K562 (cell line): ENCODE data around the gene GATAD2B. TPM values are rescaled to one million over a fixed set of nuclear protein-coding genes. Genes with fewer than 3 reads are reported as not detected.

Experiments
- ARID3B ChIP-seq: fragments of 250-450 bp; sonication (Bioruptor Pico); IDR thresholded peaks from 2 replicates; pipeline ENCODE4 v1.4.0; 2020; ENCODE audit warnings: borderline replicate concordance
- CXXC5 ChIP-seq: fragments of 250-450 bp; sonication (Bioruptor Pico); IDR thresholded peaks from 2 replicates; pipeline ENCODE4 v1.8.0; 2022; ENCODE audit warnings: inconsistent platforms, mild to moderate bottlenecking, moderate library complexity
- ETV6 ChIP-seq, 3 experiments: fragments of 150-350 bp in 1 of 3; sonication (generic) in 1 of 3; formaldehyde crosslinking in 1 of 3; IDR thresholded peaks; 2 replicates each; pipeline versions ENCODE4 v1.6.1 to v1.8.0; 2014 to 2022; ENCODE audit warnings: borderline replicate concordance in 2 of 3, low read depth in 2 of 3, antibody characterized with exemption in 1 of 3, low read length in 1 of 3, mild to moderate bottlenecking in 1 of 3, missing genetic modification reagents in 1 of 3
- KAT8 ChIP-seq: fragments of 450-650 bp; IDR thresholded peaks from 2 replicates; pipeline ENCODE4 v1.6.1; 2016; ENCODE audit warnings: low read depth, mild to moderate bottlenecking
- MCM5 ChIP-seq: fragments of 450-650 bp; IDR thresholded peaks from 2 replicates; pipeline ENCODE4 v1.6.1; 2016; ENCODE audit warnings: low read depth
- NELFE ChIP-seq: IDR thresholded peaks from 2 replicates; pipeline ENCODE4 v1.6.1; 2011; ENCODE audit warnings: mild to moderate bottlenecking; ENCODE audit not compliant: insufficient read depth, insufficient read length
- PCBP1 ChIP-seq: fragments of 200-400 bp; formaldehyde crosslinking; IDR thresholded peaks from 2 replicates; pipeline ENCODE4 v1.6.1; 2018; ENCODE audit warnings: mild to moderate bottlenecking, low read depth, low read length; ENCODE audit not compliant: poor library complexity, severe bottlenecking
- RB1 ChIP-seq: fragments of 450-650 bp; IDR thresholded peaks from 2 replicates; pipeline ENCODE4 v1.6.1; 2017; ENCODE audit warnings: low read depth, mild to moderate bottlenecking
- RCOR1 ChIP-seq, 2 experiments: IDR thresholded peaks; 2 replicates each; pipeline ENCODE4 v1.6.1; 2012; ENCODE audit warnings: low read depth in 2 of 2, low read length in 2 of 2, borderline replicate concordance in 1 of 2, improper control_type of control experiment in 1 of 2
- SIX5 ChIP-seq, 2 experiments: IDR thresholded peaks; 2 replicates each; pipeline ENCODE4 v1.6.1; 2011; ENCODE audit warnings: low read length in 2 of 2, borderline replicate concordance in 1 of 2, low read depth in 1 of 2, mild to moderate bottlenecking in 1 of 2, moderate library complexity in 1 of 2; ENCODE audit not compliant: insufficient read depth in 1 of 2
- SREBF2 ChIP-seq: sonication (generic); formaldehyde crosslinking; IDR thresholded peaks from 2 replicates; pipeline ENCODE4 v1.4.0; 2020; ENCODE audit warnings: mild to moderate bottlenecking, missing genetic modification reagents
- SRF ChIP-seq, 2 experiments: fragments of 250-450, 450-650 bp in 1 of 2; sonication (Bioruptor Pico) in 1 of 2; sonication (generic) in 1 of 2; formaldehyde crosslinking; IDR thresholded peaks; 2 replicates each; pipeline versions ENCODE4 v1.5.0 to v1.5.1; 2020 to 2022; ENCODE audit warnings: mild to moderate bottlenecking in 1 of 2, missing genetic modification reagents in 1 of 2
- SRSF7 ChIP-seq: fragments of 200-400 bp; formaldehyde crosslinking; optimal IDR thresholded peaks from 2 replicates; pipeline ENCODE3; 2017; ENCODE audit warnings: mild to moderate bottlenecking, low read depth, low read length
- ZFPM2 ChIP-seq: fragments of 250-450 bp; sonication (Bioruptor Pico); IDR thresholded peaks from 2 replicates; pipeline ENCODE4 v1.5.1; 2022; ENCODE audit warnings: mild to moderate bottlenecking
- ZNF121 ChIP-seq: sonication (generic); formaldehyde crosslinking; conservative IDR thresholded peaks from 2 replicates; pipeline ENCODE4 v1.8.0; 2022; ENCODE audit warnings: missing genetic modification reagents
- ZNF174 ChIP-seq: fragments of 250-450 bp; sonication (Bioruptor Pico); IDR thresholded peaks from 2 replicates; pipeline ENCODE4 v1.4.0; 2020; ENCODE audit warnings: mild to moderate bottlenecking
- ZNF239 ChIP-seq: fragments of 250-450 bp; sonication (Bioruptor Pico); IDR thresholded peaks from 2 replicates; pipeline ENCODE4 v1.4.0; 2020; ENCODE audit warnings: mild to moderate bottlenecking
- ZNF408 ChIP-seq: fragments of 250-450 bp; sonication (Bioruptor Pico); IDR thresholded peaks from 2 replicates; pipeline ENCODE4 v1.4.0; 2020; ENCODE audit warnings: low read depth, mild to moderate bottlenecking, moderate library complexity
- ZNF41 ChIP-seq: fragments of 250-450 bp; sonication (Bioruptor Pico); conservative IDR thresholded peaks from 2 replicates; pipeline ENCODE4 v1.4.0; 2020; ENCODE audit warnings: mild to moderate bottlenecking
- ZNF655 ChIP-seq: fragments of 250-450 bp; sonication (Bioruptor Pico); IDR thresholded peaks from 2 replicates; pipeline ENCODE4 v1.5.0; 2021
- polyA plus RNA-seq, 8 experiments: library from polyadenylated mRNA; depleted of rRNA in 4 of 8; stranded (reverse) in 5 of 8; unstranded in 3 of 8; fragments of >200 nt; fragmentation: Nextera tagmentation in 2 of 8; fragmentation: Illumina TruSeq in 1 of 8; extraction: Ambion mirVana in 2 of 8; extraction: Trizol in 1 of 8; gene quantifications; 2 replicates each; pipeline versions ENCODE4 v1.2.1 to v1.2.3, GENCODE V29; 2011 to 2014; ENCODE audit warnings: inconsistent platforms in 1 of 8, missing spikeins in 1 of 8
- total RNA-seq, 7 experiments: library from RNA; depleted of rRNA in 6 of 7; stranded (reverse); fragments of >200 nt in 6 of 7; fragmentation: Illumina TruSeq in 2 of 7; extraction: Trizol in 2 of 7; gene quantifications; 2 replicates each; pipeline versions ENCODE4 v1.2.1 to v1.2.3, GENCODE V29; 2011 to 2021; ENCODE audit warnings: low replicate concordance in 1 of 7
- TF ChIP-seq, protein P1 (sequence below): fragments of 450-650 bp; IDR thresholded peaks from 2 replicates; pipeline ENCODE4 v1.6.1; 2017; ENCODE audit warnings: antibody characterized with exemption, mild to moderate bottlenecking

GATAD2B gene
- total and polyA plus RNA-seq, 9 of the 15 experiments (the other 6 are each of a cell fraction or from before 2014, with no cell fraction given), result 1.5 to 40.2 (median 4.9) TPM

DNA sequence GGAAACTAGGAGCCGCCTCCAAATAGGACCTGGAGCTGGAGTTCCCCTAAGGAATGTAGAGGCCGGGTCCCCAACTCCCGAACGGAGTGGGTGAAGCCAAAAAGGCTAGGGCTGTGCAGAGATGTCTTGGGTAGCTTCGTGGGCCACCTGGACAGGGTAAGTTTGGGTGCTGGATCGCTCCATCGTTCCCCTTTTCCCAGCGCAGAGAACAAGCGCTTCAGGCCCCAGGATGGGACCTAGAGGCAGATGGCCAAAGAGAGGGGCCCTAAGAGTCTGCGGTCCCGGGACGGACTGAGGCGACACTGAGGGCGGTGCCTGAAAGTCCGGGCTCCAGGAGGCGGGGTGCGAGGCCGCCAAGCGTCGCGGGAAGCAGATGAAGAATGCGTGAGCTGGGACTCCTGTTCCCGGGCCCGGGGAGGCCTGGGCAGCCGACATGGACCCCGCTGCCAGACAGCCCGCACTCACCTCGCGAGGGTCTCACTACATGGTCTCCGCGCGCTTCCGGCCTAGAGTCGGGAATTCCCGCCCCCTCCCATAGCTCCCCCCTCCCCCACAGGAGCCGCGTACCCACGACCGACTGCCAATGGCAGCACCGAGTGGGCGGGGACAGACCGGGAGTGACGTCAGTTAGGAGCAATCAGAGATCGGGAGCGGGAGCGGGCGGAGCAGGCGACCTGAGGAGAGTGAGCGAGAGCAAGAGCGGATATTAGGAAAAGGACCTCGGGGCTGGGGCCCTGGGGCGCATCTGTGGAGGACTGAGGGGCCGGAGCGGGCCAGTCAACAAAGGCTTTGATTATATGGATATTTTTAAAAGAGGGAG, 40.5 kb upstream of the GATAD2B start, which contains the start of gene SLC39A1 (continued):
- TF ChIP-seq ETV6 (IDR thresholded peaks at IDR 0.05; ENCODE audit: borderline replicate concordance in 1 of 2, low read depth in 2 of 2, low read length in 1 of 2), result no peak
- TF ChIP-seq ETV6 (CRISPR knock-in tag; IDR thresholded peaks at IDR 0.05; ENCODE audit: borderline replicate concordance), result no peak
- no peak for TF ChIP-seq ZNF174 (CRISPR knock-in tag)
- TF ChIP-seq SREBF2 (CRISPR knock-in tag), result no peak
- TF ChIP-seq NELFE, result no peak
- no peak for TF ChIP-seq ARID3B
- TF ChIP-seq RB1, result peak; percentile 57; the same call in 1 of the 2 replicates
- TF ChIP-seq RCOR1 (IDR thresholded peaks at IDR 0.05; ENCODE audit: borderline replicate concordance in 1 of 2, low read depth in 2 of 2, low read length in 2 of 2), result no peak
- TF ChIP-seq, protein P1, sequence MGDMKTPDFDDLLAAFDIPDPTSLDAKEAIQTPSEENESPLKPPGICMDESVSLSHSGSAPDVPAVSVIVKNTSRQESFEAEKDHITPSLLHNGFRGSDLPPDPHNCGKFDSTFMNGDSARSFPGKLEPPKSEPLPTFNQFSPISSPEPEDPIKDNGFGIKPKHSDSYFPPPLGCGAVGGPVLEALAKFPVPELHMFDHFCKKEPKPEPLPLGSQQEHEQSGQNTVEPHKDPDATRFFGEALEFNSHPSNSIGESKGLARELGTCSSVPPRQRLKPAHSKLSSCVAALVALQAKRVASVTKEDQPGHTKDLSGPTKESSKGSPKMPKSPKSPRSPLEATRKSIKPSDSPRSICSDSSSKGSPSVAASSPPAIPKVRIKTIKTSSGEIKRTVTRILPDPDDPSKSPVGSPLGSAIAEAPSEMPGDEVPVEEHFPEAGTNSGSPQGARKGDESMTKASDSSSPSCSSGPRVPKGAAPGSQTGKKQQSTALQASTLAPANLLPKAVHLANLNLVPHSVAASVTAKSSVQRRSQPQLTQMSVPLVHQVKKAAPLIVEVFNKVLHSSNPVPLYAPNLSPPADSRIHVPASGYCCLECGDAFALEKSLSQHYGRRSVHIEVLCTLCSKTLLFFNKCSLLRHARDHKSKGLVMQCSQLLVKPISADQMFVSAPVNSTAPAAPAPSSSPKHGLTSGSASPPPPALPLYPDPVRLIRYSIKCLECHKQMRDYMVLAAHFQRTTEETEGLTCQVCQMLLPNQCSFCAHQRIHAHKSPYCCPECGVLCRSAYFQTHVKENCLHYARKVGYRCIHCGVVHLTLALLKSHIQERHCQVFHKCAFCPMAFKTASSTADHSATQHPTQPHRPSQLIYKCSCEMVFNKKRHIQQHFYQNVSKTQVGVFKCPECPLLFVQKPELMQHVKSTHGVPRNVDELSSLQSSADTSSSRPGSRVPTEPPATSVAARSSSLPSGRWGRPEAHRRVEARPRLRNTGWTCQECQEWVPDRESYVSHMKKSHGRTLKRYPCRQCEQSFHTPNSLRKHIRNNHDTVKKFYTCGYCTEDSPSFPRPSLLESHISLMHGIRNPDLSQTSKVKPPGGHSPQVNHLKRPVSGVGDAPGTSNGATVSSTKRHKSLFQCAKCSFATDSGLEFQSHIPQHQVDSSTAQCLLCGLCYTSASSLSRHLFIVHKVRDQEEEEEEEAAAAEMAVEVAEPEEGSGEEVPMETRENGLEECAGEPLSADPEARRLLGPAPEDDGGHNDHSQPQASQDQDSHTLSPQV, result no peak
- 0 out of 2 replicates have a peak, but pooled peaks have one; percentile 28 for TF ChIP-seq ZNF41 (CRISPR knock-in tag)
- TF ChIP-seq ZNF121 (CRISPR knock-in tag), result no peak
- TF ChIP-seq ZFPM2 (CRISPR knock-in tag), result no peak
- TF ChIP-seq PCBP1, result no peak
- no peak for TF ChIP-seq KAT8
- TF ChIP-seq SRSF7, result no peak
- TF ChIP-seq MCM5, result no peak
- no peak for TF ChIP-seq ZNF655 (CRISPR knock-in tag)
- no peak for TF ChIP-seq ZNF239 (CRISPR knock-in tag)
- peak; percentile 62; the same call in 1 of the 2 replicates for TF ChIP-seq CXXC5 (CRISPR knock-in tag)
- TF ChIP-seq SIX5 (IDR thresholded peaks at IDR 0.05; ENCODE audit: borderline replicate concordance in 1 of 2, insufficient read depth in 1 of 2, low read depth in 1 of 2, low read length in 2 of 2), result no peak
- TF ChIP-seq ZNF408, result no peak
- TF ChIP-seq SRF (CRISPR knock-in tag; IDR thresholded peaks at IDR 0.05), result no peak; a peak in 1 of 4 replicates
